Liver (tissue), 9 donors: ENCODE results near the gene GNB5. TPM values are rescaled to one million over a fixed set of nuclear protein-coding genes. Genes with fewer than 3 reads are reported as not detected.

Experiments used
- DNase-seq: peaks from one replicate; pipeline ENCODE4 v3.0.0-alpha.2; 2017; ENCODE audit warnings: low spot score
- H3K27ac ChIP-seq, 2 donors: one replicate each; pipeline ENCODE4 v1.7.0; 2013; ENCODE audit warnings: inconsistent platforms in 2 of 2, low read length in 2 of 2, control low read depth in 1 of 2, low read depth in 1 of 2, mild to moderate bottlenecking in 1 of 2
- H3K27me3 ChIP-seq, 4 donors: one replicate each; pipeline versions ENCODE4 v1.6.1 to v1.7.0; 2013; ENCODE audit warnings: low read length in 3 of 4, inconsistent platforms in 1 of 4, mild to moderate bottlenecking in 1 of 4, moderate library complexity in 1 of 4; ENCODE audit not compliant: control insufficient read depth in 4 of 4, insufficient read depth in 4 of 4
- H3K36me3 ChIP-seq, 4 donors: one replicate each; pipeline versions ENCODE4 v1.6.1 to v1.7.0; 2013; ENCODE audit warnings: low read length in 3 of 4, mild to moderate bottlenecking in 3 of 4, low read depth in 1 of 4, moderate library complexity in 1 of 4; ENCODE audit not compliant: control insufficient read depth in 4 of 4, insufficient read depth in 3 of 4
- H3K4me1 ChIP-seq, 4 donors: one replicate each; pipeline versions ENCODE4 v1.6.1 to v1.7.0; 2013; ENCODE audit warnings: low read length in 3 of 4, mild to moderate bottlenecking in 3 of 4, moderate library complexity in 1 of 4; ENCODE audit not compliant: control insufficient read depth in 4 of 4, insufficient read depth in 4 of 4
- H3K4me3 ChIP-seq, 3 donors: one replicate each; pipeline versions ENCODE4 v1.6.1 to v1.7.0; 2013; ENCODE audit warnings: low read length in 3 of 3, control low read depth in 1 of 3, low read depth in 1 of 3, mild to moderate bottlenecking in 1 of 3
- H3K9ac ChIP-seq, 2 donors: one replicate each; pipeline ENCODE4 v1.7.0; 2013; ENCODE audit warnings: low read length in 2 of 2, mild to moderate bottlenecking in 2 of 2, moderate library complexity in 2 of 2, control low read depth in 1 of 2, low read depth in 1 of 2
- H3K9me3 ChIP-seq, 4 donors: one replicate each; pipeline versions ENCODE4 v1.6.1 to v1.7.0; 2013; ENCODE audit warnings: low read length in 3 of 4; ENCODE audit not compliant: control insufficient read depth in 4 of 4
- EGR1 ChIP-seq, 2 donors: IDR thresholded peaks; 2 replicates each; pipeline ENCODE4 v1.6.1; 2016 to 2018; ENCODE audit warnings: antibody characterized with exemption in 2 of 2, low read depth in 2 of 2
- FOXA1 ChIP-seq: IDR thresholded peaks from 2 replicates; pipeline ENCODE4 v1.6.1; 2016; ENCODE audit warnings: antibody characterized with exemption
- FOXA2 ChIP-seq: IDR thresholded peaks from 2 replicates; pipeline ENCODE4 v1.6.1; 2016; ENCODE audit warnings: antibody characterized with exemption
- GABPA ChIP-seq, 2 donors: IDR thresholded peaks in 1 of 2; conservative IDR thresholded peaks in 1 of 2; 2 replicates each; pipeline ENCODE4 v1.6.1; 2016; ENCODE audit warnings: antibody characterized with exemption in 2 of 2, mild to moderate bottlenecking in 1 of 2, moderate library complexity in 1 of 2
- HNF4A ChIP-seq, 2 donors: conservative IDR thresholded peaks; 2 replicates each; pipeline ENCODE4 v1.6.1; 2016; ENCODE audit warnings: antibody characterized with exemption in 2 of 2, mild to moderate bottlenecking in 2 of 2
- HNF4G ChIP-seq: IDR thresholded peaks from 2 replicates; pipeline ENCODE4 v1.6.1; 2016; ENCODE audit warnings: antibody characterized with exemption
- JUND ChIP-seq, 2 donors: IDR thresholded peaks; 2 replicates each; pipeline ENCODE4 v1.6.1; 2016; ENCODE audit warnings: antibody characterized with exemption in 2 of 2
- NR2F2 ChIP-seq: IDR thresholded peaks from 2 replicates; pipeline ENCODE4 v1.6.1; 2016; ENCODE audit warnings: antibody characterized with exemption
- RAD21 ChIP-seq, 2 donors: IDR thresholded peaks; 2 replicates each; pipeline ENCODE4 v1.6.1; 2016; ENCODE audit warnings: antibody characterized with exemption in 2 of 2, mild to moderate bottlenecking in 2 of 2
- REST ChIP-seq: IDR thresholded peaks from 2 replicates; pipeline ENCODE4 v1.6.1; 2016; ENCODE audit warnings: antibody characterized with exemption, mild to moderate bottlenecking
- RXRA ChIP-seq, 2 donors: IDR thresholded peaks; 2 replicates each; pipeline ENCODE4 v1.6.1; 2017 to 2018; ENCODE audit warnings: antibody characterized with exemption in 2 of 2, mild to moderate bottlenecking in 1 of 2
- SP1 ChIP-seq: IDR thresholded peaks from 2 replicates; pipeline ENCODE4 v1.6.1; 2018; ENCODE audit warnings: antibody characterized with exemption, mild to moderate bottlenecking
- TAF1 ChIP-seq: conservative IDR thresholded peaks from 2 replicates; pipeline ENCODE4 v1.6.1; 2016; ENCODE audit warnings: antibody characterized with exemption, mild to moderate bottlenecking
- YY1 ChIP-seq: IDR thresholded peaks from 2 replicates; pipeline ENCODE4 v1.6.1; 2016; ENCODE audit warnings: antibody characterized with exemption, mild to moderate bottlenecking
- ZBTB33 ChIP-seq: IDR thresholded peaks from 2 replicates; pipeline ENCODE4 v1.6.1; 2016; ENCODE audit warnings: antibody characterized with exemption
- WGBS: extraction: QIAGEN DNeasy Blood & Tissue Kit; methylation state at CpG from one replicate; pipeline ENCODE4 v1.1.7; 2013; 5-methylcytosine and 5-hydroxymethylcytosine counted together
- polyA plus RNA-seq, 2 donors: library from polyadenylated mRNA; stranded (reverse) in 1 of 2; unstranded in 1 of 2; fragments of 200-250 nt in 1 of 2; fragments of >200 nt in 1 of 2; fragmentation: Nextera tagmentation in 1 of 2; extraction: Ambion mirVana in 1 of 2; gene quantifications; one replicate each; pipeline versions ENCODE4 v1.2.1 to v1.2.3, GENCODE V29; 2013 to 2015
- total RNA-seq, 2 donors: library from RNA; depleted of rRNA; stranded (reverse); fragments of >200 nt; gene quantifications; one replicate each; pipeline ENCODE4 v1.2.3, GENCODE V29; 2014
- TF ChIP-seq, protein P1 (sequence below): IDR thresholded peaks from 2 replicates; pipeline ENCODE4 v1.6.1; 2016; ENCODE audit warnings: antibody characterized with exemption
- TF ChIP-seq, protein P2 (sequence below): fragments of 150-350 bp; IDR thresholded peaks from 2 replicates; pipeline ENCODE4 v1.5.1; 2017; ENCODE audit warnings: improper control_type of control experiment, low read depth, low read length; ENCODE audit not compliant: missing input control
- TF ChIP-seq, protein P3 (sequence below): IDR thresholded peaks from 2 replicates; pipeline ENCODE4 v1.6.1; 2016; ENCODE audit warnings: antibody characterized with exemption
- donor health status: healthy.
- donor health status: healthy.
- donor health status: healthy.
- donor health status: healthy.
- donor health status: healthy.

GNB5 gene
- total and polyA plus RNA-seq, 4 donors = 13.7 to 19.2 (median 15.7) TPM

DNA sequence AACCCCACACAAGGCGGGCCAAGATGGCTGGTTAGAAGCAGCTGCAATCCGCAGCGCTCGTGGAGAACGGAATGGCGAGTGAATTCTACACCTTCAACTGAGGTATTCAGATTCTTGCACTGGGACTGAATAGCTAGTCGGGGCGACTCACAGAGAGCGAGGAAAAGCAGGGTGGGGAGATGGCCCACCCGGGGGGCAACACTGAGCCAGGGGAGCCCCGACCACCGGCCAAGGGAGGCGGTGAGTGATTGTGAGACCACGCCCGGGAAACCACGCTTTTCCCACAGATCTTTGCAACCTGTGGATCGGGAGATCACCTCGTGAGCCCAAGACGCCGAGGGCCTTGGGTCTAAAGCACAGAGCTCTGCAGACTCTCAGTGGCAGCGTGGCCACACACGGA, 28.3 kb downstream of the GNB5 start:
- WGBS = 93% methylated on average over 22 of the region's 22 CpGs
- no peak overlapping the region for H3K9ac ChIP-seq
- H3K4me3 ChIP-seq = no peak overlapping the region
- no peaks in the 10 kb centered on the region for H3K4me1 ChIP-seq
- TF ChIP-seq RXRA (IDR thresholded peaks at IDR 0.05) (no peak), FOXA1 (no peak), RAD21 (IDR thresholded peaks at IDR 0.05) (no peak), YY1 (no peak), HNF4G (no peak), GABPA (IDR thresholded peaks at IDR 0.05 in 1 of 2, conservative IDR thresholded peaks at IDR 0.05 in 1 of 2) (no peak), HNF4A (conservative IDR thresholded peaks at IDR 0.05) (no peak), FOXA2 (no peak), JUND (IDR thresholded peaks at IDR 0.05) (no peak), REST (no peak), EGR1 (IDR thresholded peaks at IDR 0.05; ENCODE audit: low read depth in 2 of 2) (no peak), ZBTB33 (no peak), SP1 (no peak), TAF1 (no peak), NR2F2 (no peak)
- TF ChIP-seq, protein P1, sequence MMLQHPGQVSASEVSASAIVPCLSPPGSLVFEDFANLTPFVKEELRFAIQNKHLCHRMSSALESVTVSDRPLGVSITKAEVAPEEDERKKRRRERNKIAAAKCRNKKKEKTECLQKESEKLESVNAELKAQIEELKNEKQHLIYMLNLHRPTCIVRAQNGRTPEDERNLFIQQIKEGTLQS = no peak
- TF ChIP-seq, protein P2, sequence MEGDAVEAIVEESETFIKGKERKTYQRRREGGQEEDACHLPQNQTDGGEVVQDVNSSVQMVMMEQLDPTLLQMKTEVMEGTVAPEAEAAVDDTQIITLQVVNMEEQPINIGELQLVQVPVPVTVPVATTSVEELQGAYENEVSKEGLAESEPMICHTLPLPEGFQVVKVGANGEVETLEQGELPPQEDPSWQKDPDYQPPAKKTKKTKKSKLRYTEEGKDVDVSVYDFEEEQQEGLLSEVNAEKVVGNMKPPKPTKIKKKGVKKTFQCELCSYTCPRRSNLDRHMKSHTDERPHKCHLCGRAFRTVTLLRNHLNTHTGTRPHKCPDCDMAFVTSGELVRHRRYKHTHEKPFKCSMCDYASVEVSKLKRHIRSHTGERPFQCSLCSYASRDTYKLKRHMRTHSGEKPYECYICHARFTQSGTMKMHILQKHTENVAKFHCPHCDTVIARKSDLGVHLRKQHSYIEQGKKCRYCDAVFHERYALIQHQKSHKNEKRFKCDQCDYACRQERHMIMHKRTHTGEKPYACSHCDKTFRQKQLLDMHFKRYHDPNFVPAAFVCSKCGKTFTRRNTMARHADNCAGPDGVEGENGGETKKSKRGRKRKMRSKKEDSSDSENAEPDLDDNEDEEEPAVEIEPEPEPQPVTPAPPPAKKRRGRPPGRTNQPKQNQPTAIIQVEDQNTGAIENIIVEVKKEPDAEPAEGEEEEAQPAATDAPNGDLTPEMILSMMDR = no peak
- TF ChIP-seq, protein P3, sequence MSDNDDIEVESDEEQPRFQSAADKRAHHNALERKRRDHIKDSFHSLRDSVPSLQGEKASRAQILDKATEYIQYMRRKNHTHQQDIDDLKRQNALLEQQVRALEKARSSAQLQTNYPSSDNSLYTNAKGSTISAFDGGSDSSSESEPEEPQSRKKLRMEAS = no peak
- H3K27me3 ChIP-seq = no peaks in the 10 kb centered on the region
- no peak overlapping the region for H3K27ac ChIP-seq
- no peaks in the 10 kb centered on the region for H3K36me3 ChIP-seq
- DNase-seq = no peak
- no peaks in the 10 kb centered on the region for H3K9me3 ChIP-seq

GRCh38 chr15:52162260-52162659, 28.9 kb downstream of the GNB5 start:
- no peak overlapping the region for H3K4me3 ChIP-seq
- no peak overlapping the region for H3K27ac ChIP-seq
- H3K27me3 ChIP-seq = no peaks in the 10 kb centered on the region
- no peaks in the 10 kb centered on the region for H3K36me3 ChIP-seq
- 94% methylated on average over 4 of the region's 4 CpGs for WGBS
- H3K9me3 ChIP-seq = no peaks in the 10 kb centered on the region
- H3K9ac ChIP-seq = no peak overlapping the region
- DNase-seq = no peak
- H3K4me1 ChIP-seq = no peaks in the 10 kb centered on the region
- TF ChIP-seq TAF1 (no peak), REST (no peak), HNF4A (conservative IDR thresholded peaks at IDR 0.05) (no peak), RAD21 (IDR thresholded peaks at IDR 0.05) (no peak), GABPA (IDR thresholded peaks at IDR 0.05 in 1 of 2, conservative IDR thresholded peaks at IDR 0.05 in 1 of 2) (no peak), EGR1 (IDR thresholded peaks at IDR 0.05; ENCODE audit: low read depth in 2 of 2) (no peak), FOXA2 (no peak)
- TF ChIP-seq, protein P2 = no peak
- TF ChIP-seq, protein P1 = no peak
